Measurements from ENCODE around the gene NOTUM. TPM values are rescaled to one million over a fixed set of nuclear protein-coding genes. Genes with fewer than 3 reads are reported as not detected.

The NOTUM gene
- under 0.01 and 0.09 TPM in 2 replicates for total RNA-seq

GRCh38 chr17:81961087-81961511 is at the start of gene NOTUM:
Gene NOTUM, minus strand, starts transcription at chr17:81961187. Its CDS starts 278 bp downstream, at chr17:81960909.

GRCh38 chr17:81977211-81977808 is 16.3 kb upstream of the NOTUM start, which contains the start of gene ASPSCR1:
Gene ASPSCR1, plus strand, starts transcription at chr17:81977629. Its CDS starts 18 bp downstream, at chr17:81977647.

GRCh38 chr17:81947189-81947588 is 13.8 kb downstream of the NOTUM start, which contains the start of gene MYADML2:
Gene MYADML2, minus strand, starts transcription at chr17:81947233. Its CDS starts 5,492 bp downstream, at chr17:81941741.

GRCh38 chr17:81927653-81928543 is 33.1 kb downstream of the NOTUM start, which contains the start of gene MAFG:
Gene MAFG, minus strand, starts transcription at chr17:81927735. Its CDS starts 4,550 bp downstream, at chr17:81923185.

GRCh38 chr17:81917565-81918332 is 43.2 kb downstream of the NOTUM start, which contains the start of gene SIRT7:
Gene SIRT7, minus strand, starts transcription at chr17:81918176. Its CDS starts 45 bp downstream, at chr17:81918131.

GRCh38 chr17:81911277-81911961 is 49.6 kb downstream of the NOTUM start, which contains the start of gene PCYT2:
Gene PCYT2, minus strand, starts transcription at chr17:81911399. Its CDS starts 44 bp downstream, at chr17:81911355.

Other genes starting within 250 kb of the NOTUM start
- 6.1 and 6.3 TPM in 2 replicates for gene SLC25A10, start 248.9 kb downstream of the NOTUM start, total RNA-seq
- 0.09 TPM in 1 of 2 replicates, not detected in the other for gene GCGR, start 157.0 kb downstream of the NOTUM start, total RNA-seq
- gene MCRIP1, start 127.9 kb downstream of the NOTUM start, total RNA-seq: 78.6 and 95.7 TPM in 2 replicates
- not detected in 2 replicates for gene PPP1R27, start 126.1 kb downstream of the NOTUM start, total RNA-seq
- gene P4HB, start 100.7 kb downstream of the NOTUM start, total RNA-seq: 1,172 and 1,485 TPM in 2 replicates
- gene ARHGDIA, start 89.8 kb downstream of the NOTUM start, total RNA-seq: 48.4 and 63.1 TPM in 2 replicates
- gene ALYREF, start 69.6 kb downstream of the NOTUM start, total RNA-seq: 109 and 112 TPM in 2 replicates
- gene ANAPC11, start 69.5 kb downstream of the NOTUM start, total RNA-seq: 198 and 226 TPM in 2 replicates
- 0.28 and 0.46 TPM in 2 replicates for gene NPB, start 58.9 kb downstream of the NOTUM start, total RNA-seq
- gene PCYT2, start 49.8 kb downstream of the NOTUM start, total RNA-seq: 61.2 and 81.8 TPM in 2 replicates
- gene SIRT7, start 43.0 kb downstream of the NOTUM start, total RNA-seq: 16.9 and 21.2 TPM in 2 replicates
- gene MAFG, start 33.5 kb downstream of the NOTUM start, total RNA-seq: 13.7 and 17.0 TPM in 2 replicates
- gene PYCR1, start 23.9 kb downstream of the NOTUM start, total RNA-seq: 105 and 117 TPM in 2 replicates
- not detected in 2 replicates for gene MYADML2, start 14.0 kb downstream of the NOTUM start, total RNA-seq
- 25.0 and 26.6 TPM in 2 replicates for gene ASPSCR1, start 16.4 kb upstream of the NOTUM start, total RNA-seq
- 14.4 and 20.1 TPM in 2 replicates for gene CENPX, start 61.7 kb upstream of the NOTUM start, total RNA-seq
- gene LRRC45, start 62.1 kb upstream of the NOTUM start, total RNA-seq: 9.2 and 11.1 TPM in 2 replicates
- 5.7 and 10.6 TPM in 2 replicates for gene RAC3, start 70.5 kb upstream of the NOTUM start, total RNA-seq
- 44.4 and 57.6 TPM in 2 replicates for gene DCXR, start 76.5 kb upstream of the NOTUM start, total RNA-seq
- gene RFNG, start 90.6 kb upstream of the NOTUM start, total RNA-seq: 27.9 and 44.6 TPM in 2 replicates
- gene GPS1, start 90.7 kb upstream of the NOTUM start, total RNA-seq: 85.9 and 88.7 TPM in 2 replicates
- 48.6 and 57.0 TPM in 2 replicates for gene DUS1L, start 104.6 kb upstream of the NOTUM start, total RNA-seq
- gene FASN, start 137.0 kb upstream of the NOTUM start, total RNA-seq: 67.0 and 94.7 TPM in 2 replicates